Right atrium auricular region (tissue), 2 donors: ENCODE measurements around the gene MYH2. TPM values are rescaled to one million over a fixed set of nuclear protein-coding genes. Genes with fewer than 3 reads are reported as not detected.
"Not testable (repeated sequence)": the region's sequence is repeated elsewhere in the genome, so short reads cannot be mapped to it uniquely, and the experiment has no call there.

Experiments used
- DNase-seq: peaks from one replicate; pipeline ENCODE4 v3.0.0-alpha.2; 2019; ENCODE audit warnings: low spot score
- H3K27ac ChIP-seq, 2 donors: fragments of 200-600 bp; sonication (generic); 1 replicate in 1 of 2; 2 replicates in 1 of 2; pipeline ENCODE4 v1.5.1; 2016 to 2019
- H3K27me3 ChIP-seq, 2 donors: fragments of 200-600 bp; sonication (generic); one replicate each; pipeline versions ENCODE4 v1.5.1 to v1.6.0; 2017 to 2019
- H3K36me3 ChIP-seq: fragments of 200-600 bp; sonication (generic); one replicate; pipeline ENCODE4 v1.5.1; 2016
- H3K4me1 ChIP-seq, 2 donors: fragments of 200-600 bp; sonication (generic); one replicate each; pipeline versions ENCODE4 v1.5.1 to v1.6.0; 2017 to 2019
- H3K4me3 ChIP-seq, 2 donors: fragments of 200-600 bp; sonication (generic); 1 replicate in 1 of 2; 2 replicates in 1 of 2; pipeline ENCODE4 v1.5.1; 2017 to 2019; ENCODE audit warnings: mild to moderate bottlenecking in 1 of 2, moderate library complexity in 1 of 2
- H3K9me3 ChIP-seq, 2 donors: fragments of 200-600 bp; sonication (generic); one replicate each; pipeline ENCODE4 v1.5.1; 2019
- total RNA-seq, 2 donors: library from RNA; depleted of rRNA; stranded (reverse); fragments of >200 nt; gene quantifications; one replicate each; pipeline ENCODE4 v1.1.0, GENCODE V29; 2016
- TF ChIP-seq, protein P1 (sequence below), 2 donors: fragments of 200-600 bp; sonication (generic); IDR thresholded peaks; one replicate each; pipeline ENCODE4 v1.5.1; 2019; ENCODE audit warnings: antibody characterized with exemption in 2 of 2

The MYH2 gene
- total RNA-seq, 2 donors from 2014 or later, result not detected

DNA sequence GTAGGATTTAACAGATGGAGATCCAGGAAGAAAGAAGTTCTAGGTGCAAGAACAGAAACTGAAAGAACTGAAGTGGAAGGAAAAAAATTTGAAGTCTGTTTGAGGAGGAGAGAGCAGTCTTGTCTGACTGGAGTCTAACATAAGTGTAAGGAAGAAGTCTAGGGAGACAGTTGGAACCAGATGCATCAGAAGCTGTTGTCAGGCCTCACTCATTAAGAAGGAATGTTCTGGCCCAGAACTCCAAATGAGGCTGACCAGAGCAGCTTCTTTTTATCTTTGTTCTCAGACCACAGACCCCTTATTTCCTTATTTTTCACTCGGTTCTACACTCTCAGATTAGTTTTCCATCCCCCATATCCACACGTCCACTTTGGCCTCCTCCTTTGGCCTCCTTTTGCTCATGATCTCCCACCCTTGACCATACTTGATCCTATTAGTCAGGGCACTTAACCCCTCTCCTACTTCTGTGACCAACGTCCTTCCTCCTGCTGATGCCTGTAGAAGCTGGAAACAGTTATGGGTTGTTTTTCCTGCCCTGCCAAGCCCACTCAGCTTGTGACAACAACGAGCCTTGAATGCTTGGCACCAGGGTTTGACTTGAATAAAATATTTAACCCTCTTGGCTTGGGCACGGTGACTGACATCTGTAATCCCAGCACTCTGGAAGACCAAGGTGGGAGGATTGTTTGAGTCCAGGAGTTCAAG is 7.0 kb upstream of the MYH2 start:
- H3K27ac ChIP-seq, result no peak overlapping the region
- TF ChIP-seq, protein P1, sequence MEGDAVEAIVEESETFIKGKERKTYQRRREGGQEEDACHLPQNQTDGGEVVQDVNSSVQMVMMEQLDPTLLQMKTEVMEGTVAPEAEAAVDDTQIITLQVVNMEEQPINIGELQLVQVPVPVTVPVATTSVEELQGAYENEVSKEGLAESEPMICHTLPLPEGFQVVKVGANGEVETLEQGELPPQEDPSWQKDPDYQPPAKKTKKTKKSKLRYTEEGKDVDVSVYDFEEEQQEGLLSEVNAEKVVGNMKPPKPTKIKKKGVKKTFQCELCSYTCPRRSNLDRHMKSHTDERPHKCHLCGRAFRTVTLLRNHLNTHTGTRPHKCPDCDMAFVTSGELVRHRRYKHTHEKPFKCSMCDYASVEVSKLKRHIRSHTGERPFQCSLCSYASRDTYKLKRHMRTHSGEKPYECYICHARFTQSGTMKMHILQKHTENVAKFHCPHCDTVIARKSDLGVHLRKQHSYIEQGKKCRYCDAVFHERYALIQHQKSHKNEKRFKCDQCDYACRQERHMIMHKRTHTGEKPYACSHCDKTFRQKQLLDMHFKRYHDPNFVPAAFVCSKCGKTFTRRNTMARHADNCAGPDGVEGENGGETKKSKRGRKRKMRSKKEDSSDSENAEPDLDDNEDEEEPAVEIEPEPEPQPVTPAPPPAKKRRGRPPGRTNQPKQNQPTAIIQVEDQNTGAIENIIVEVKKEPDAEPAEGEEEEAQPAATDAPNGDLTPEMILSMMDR (IDR thresholded peaks at IDR 0.05), result no peak
- DNase-seq, result no peak
- no peaks in the 10 kb centered on the region for H3K36me3 ChIP-seq
- H3K4me1 ChIP-seq, result no peaks in the 10 kb centered on the region
- no peaks in the 10 kb centered on the region for H3K9me3 ChIP-seq
- no peaks in the 10 kb centered on the region for H3K27me3 ChIP-seq
- H3K4me3 ChIP-seq, result no peak overlapping the region

DNA sequence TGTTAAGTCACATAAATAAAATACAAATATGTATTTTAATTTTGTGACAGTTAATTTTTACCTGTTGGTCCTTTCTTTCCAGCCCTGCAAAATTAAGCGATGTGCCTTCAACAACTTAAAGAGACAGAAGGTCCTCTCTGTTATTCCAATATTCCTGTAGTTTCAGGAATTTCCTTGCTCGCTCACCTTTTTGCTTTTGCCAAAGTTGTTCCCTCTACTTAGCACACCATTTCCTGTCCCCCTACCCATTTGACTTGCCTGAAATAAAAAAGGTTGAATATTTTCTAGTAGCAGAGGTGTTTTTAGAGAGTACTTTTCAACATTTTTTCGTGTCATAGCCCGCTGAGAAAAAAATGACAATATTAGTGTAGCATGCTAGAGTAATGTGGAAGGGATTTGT is 556 bp upstream of the MYH2 start:
- Histone ChIP-seq H3K36me3 (no peaks in the 10 kb centered on the region), H3K4me1 (no peaks in the 10 kb centered on the region), H3K9me3 (no peaks in the 10 kb centered on the region), H3K4me3 (no peak overlapping the region), H3K27me3 (no peaks in the 10 kb centered on the region), H3K27ac (no peak overlapping the region)
- no peak for DNase-seq
- TF ChIP-seq, protein P1 (IDR thresholded peaks at IDR 0.05), result no peak

DNA sequence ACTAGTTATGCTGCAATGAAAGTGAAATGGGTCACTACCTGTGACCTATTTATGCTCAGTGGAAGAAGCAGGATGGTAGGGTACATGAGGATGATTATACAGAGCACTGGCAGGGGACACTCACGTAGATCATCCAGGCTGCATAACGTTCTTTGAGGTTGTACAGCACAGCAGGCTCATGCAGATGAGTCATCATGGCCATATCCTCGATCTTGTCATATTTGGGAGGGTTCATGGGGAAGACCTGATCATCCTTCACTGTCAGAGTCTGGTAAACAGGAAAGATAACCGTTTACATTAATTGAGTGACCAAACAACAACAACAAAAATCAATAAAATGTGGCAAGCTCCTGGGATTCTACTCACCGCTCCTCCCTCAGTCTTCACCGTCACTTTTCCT is 2.1 kb downstream of the MYH2 start:
- no peaks in the 10 kb centered on the region for H3K27me3 ChIP-seq
- H3K4me1 ChIP-seq, result no peaks in the 10 kb centered on the region
- H3K27ac ChIP-seq, result no peak overlapping the region
- DNase-seq, result no peak
- H3K9me3 ChIP-seq, result no peaks in the 10 kb centered on the region
- H3K4me3 ChIP-seq, result no peak overlapping the region
- TF ChIP-seq, protein P1 (IDR thresholded peaks at IDR 0.05), result no peak
- no peaks in the 10 kb centered on the region for H3K36me3 ChIP-seq

DNA sequence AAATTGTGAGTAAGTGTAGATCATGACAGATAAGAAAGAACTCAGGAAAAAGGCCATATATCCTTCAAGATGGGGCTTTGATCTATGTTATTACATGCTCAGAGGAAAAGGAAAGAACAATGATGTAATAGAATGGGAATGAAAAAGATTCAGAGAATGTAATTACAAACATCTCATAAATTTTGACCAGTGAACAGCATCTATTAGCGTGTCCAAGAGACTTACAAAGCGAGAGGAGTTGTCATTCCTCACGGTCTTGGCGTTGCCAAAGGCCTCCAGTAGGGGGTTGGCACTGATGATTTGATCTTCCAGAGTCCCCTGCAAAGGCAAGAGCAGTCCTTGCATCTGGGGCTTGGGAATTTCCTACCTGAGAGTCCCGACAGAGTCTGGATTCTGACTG is 6.0 kb downstream of the MYH2 start:
- not testable (repeated sequence) for H3K4me3 ChIP-seq, H3K36me3 ChIP-seq, H3K27ac ChIP-seq

DNA sequence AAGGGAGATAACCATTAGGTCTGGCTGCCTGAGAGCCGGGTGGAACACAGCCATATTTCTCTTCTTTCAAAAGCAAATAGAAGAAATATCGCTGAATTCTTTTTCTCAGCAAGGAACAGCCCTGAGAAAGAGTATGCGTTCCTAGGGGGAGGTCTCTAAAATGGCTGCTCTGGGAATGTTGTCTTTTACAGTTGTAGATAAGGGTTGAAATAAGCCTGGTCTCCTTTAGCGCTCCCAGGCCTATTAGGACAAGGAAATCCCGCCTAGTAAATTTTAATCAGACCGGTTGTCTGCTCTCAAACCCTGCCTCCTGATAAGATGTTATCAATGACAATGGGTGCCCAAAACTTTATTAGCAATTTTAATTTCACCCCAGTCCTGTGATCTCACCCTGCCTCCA is 8.3 kb downstream of the MYH2 start:
- H3K36me3 ChIP-seq, H3K27ac ChIP-seq, H3K4me3 ChIP-seq, H3K4me1 ChIP-seq, DNase-seq, H3K27me3 ChIP-seq: not testable (repeated sequence)
- H3K9me3 ChIP-seq, result peaks cover 0 to 13% of the 10 kb centered on the region in 2 donors

More for the DNA sequence above, 6.0 kb downstream of the MYH2 start:
- H3K9me3 ChIP-seq, result peaks cover 0 to 13% of the 10 kb centered on the region in 2 donors
- H3K4me1 ChIP-seq, H3K27me3 ChIP-seq, DNase-seq: not testable (repeated sequence)

DNA sequence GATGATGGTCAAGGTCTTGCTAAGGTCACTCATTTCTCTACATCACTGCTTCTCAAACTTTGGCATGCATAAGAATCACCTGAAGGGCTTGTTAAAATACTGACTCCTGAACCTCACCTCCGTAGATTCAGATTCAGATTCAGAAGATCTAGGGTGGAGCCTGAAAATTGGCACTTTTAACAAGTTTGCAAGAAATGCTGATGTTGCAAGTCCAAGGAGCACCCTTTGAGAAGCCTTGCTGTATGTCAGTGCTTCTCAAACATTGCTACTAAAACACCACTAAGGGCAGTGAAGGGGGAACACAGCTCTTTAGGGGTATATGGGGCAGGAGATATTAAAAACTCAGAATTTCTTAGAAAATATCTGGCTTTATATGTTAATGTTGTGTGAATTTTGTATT is 17.4 kb downstream of the MYH2 start:
- no peaks in the 10 kb centered on the region for H3K36me3 ChIP-seq
- no peak overlapping the region for H3K4me3 ChIP-seq
- H3K27me3 ChIP-seq, result no peaks in the 10 kb centered on the region
- no peaks in the 10 kb centered on the region for H3K9me3 ChIP-seq
- no peak overlapping the region for H3K27ac ChIP-seq
- TF ChIP-seq, protein P1 (IDR thresholded peaks at IDR 0.05), result no peak
- H3K4me1 ChIP-seq, result no peaks in the 10 kb centered on the region
- DNase-seq, result no peak

DNA sequence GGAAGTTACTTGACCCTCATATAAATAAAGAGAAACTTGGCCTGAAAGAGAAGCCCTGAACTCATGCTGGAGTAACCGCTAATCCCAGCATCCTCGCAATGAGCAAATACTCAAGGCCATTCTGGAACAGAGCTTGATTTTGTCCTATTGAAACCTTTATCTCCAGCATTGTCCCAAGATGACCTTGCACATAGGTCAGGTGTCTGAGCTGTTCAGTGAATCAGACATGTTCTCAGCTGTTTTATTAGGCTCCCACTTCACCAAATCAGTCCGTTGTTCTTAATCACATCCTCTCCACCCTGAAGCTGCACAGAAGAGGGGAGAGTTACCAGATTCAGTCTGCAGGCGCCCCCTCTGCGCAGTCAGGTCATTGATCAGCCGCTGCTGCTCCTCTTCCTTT is 22.0 kb downstream of the MYH2 start:
- H3K9me3 ChIP-seq, result peaks cover 0 to 2% of the 10 kb centered on the region in 2 donors
- no peaks in the 10 kb centered on the region for H3K36me3 ChIP-seq
- H3K4me3 ChIP-seq, result no peak overlapping the region
- TF ChIP-seq, protein P1 (IDR thresholded peaks at IDR 0.05), result no peak
- H3K27ac ChIP-seq, result no peak overlapping the region
- no peak for DNase-seq
- H3K4me1 ChIP-seq, result no peaks in the 10 kb centered on the region
- H3K27me3 ChIP-seq, result no peaks in the 10 kb centered on the region
